Fibroblast of peridontal ligament (primary cell): ENCODE measurements around the gene ADNP.

Source experiments
- DNase-seq: peaks from one replicate; pipeline ENCODE4 v3.0.0-alpha.2; 2010; ENCODE audit errors: extremely low read depth

The ADNP gene

GRCh38 chr20:50932691-50933280 is 1.5 kb upstream of the ADNP start:
- DNase-seq = peak; percentile 77

GRCh38 chr20:50932016-50932485 is 814 bp upstream of the ADNP start:
- DNase-seq = no peak

- no peak for DNase-seq
These were observed 296 bp downstream of the ADNP start for GRCh38 chr20:50930976-50931305.

- DNase-seq = no peak
These were observed 880 bp downstream of the ADNP start for GRCh38 chr20:50930139-50930975.

- DNase-seq = peak; percentile 96
These were observed 1.7 kb downstream of the ADNP start for GRCh38 chr20:50929299-50930138.

- no peak for DNase-seq
These were observed 2.8 kb downstream of the ADNP start for GRCh38 chr20:50928469-50928868.

- no peak for DNase-seq
These were observed 4.7 kb downstream of the ADNP start for GRCh38 chr20:50926530-50926929.

GRCh38 chr20:50924261-50924920 is 6.8 kb downstream of the ADNP start:
- DNase-seq = peak; percentile 55

- DNase-seq = no peak
These were observed 9.3 kb downstream of the ADNP start for GRCh38 chr20:50921803-50922501.

- DNase-seq = peak; percentile 60
These were observed 10.2 kb downstream of the ADNP start for GRCh38 chr20:50920997-50921396.

- DNase-seq = no peak
These were observed 11.7 kb downstream of the ADNP start for GRCh38 chr20:50919567-50919966.

GRCh38 chr20:50918403-50918802 is 12.8 kb downstream of the ADNP start:
- DNase-seq = peak; percentile 77

- no peak for DNase-seq
These were observed 14.3 kb downstream of the ADNP start for GRCh38 chr20:50916934-50917333.

GRCh38 chr20:50916257-50916656 is 15.0 kb downstream of the ADNP start:
- DNase-seq = peak; percentile 50

GRCh38 chr20:50915424-50915823 is 15.8 kb downstream of the ADNP start:
- peak; percentile 59 for DNase-seq

GRCh38 chr20:50913690-50914375 is 17.4 kb downstream of the ADNP start:
- peak; percentile 83 for DNase-seq

- peak; percentile 29 for DNase-seq
These were observed 19.5 kb downstream of the ADNP start for GRCh38 chr20:50911716-50912115.

- DNase-seq = peak; percentile 95
These were observed 20.2 kb downstream of the ADNP start for GRCh38 chr20:50911030-50911429.

GRCh38 chr20:50909413-50909812 is 21.8 kb downstream of the ADNP start:
- DNase-seq = no peak

GRCh38 chr20:50904067-50904570 is 27.1 kb downstream of the ADNP start:
- no peak for DNase-seq
